Measurements from ENCODE around the gene TIMP2.
"Not testable (repeated sequence)": the region's sequence is repeated elsewhere in the genome, so short reads cannot be mapped to it uniquely, and the experiment has no call there.

The TIMP2 gene

GRCh38 chr17:78867046-78867445, 58.1 kb downstream of the TIMP2 start:
- not testable (repeated sequence) for DNase-seq (ENCODE audit: low spot score)

- peak; percentile 77 for DNase-seq (ENCODE audit: low spot score)
These were observed 59.4 kb downstream of the TIMP2 start for GRCh38 chr17:78865682-78866390.

GRCh38 chr17:78864117-78864516, 61.1 kb downstream of the TIMP2 start:
- DNase-seq (ENCODE audit: low spot score): no peak

GRCh38 chr17:78862073-78863023, 62.8 kb downstream of the TIMP2 start:
- DNase-seq (ENCODE audit: low spot score): peak; percentile 65

- DNase-seq (ENCODE audit: low spot score): no peak
These were observed 64.0 kb downstream of the TIMP2 start for GRCh38 chr17:78861229-78861628.

GRCh38 chr17:78859051-78859450, 66.1 kb downstream of the TIMP2 start:
- no peak for DNase-seq (ENCODE audit: low spot score)

GRCh38 chr17:78857266-78857665, 67.9 kb downstream of the TIMP2 start:
- DNase-seq (ENCODE audit: low spot score): no peak

- no peak for DNase-seq (ENCODE audit: low spot score)
These were observed 69.5 kb downstream of the TIMP2 start for GRCh38 chr17:78855561-78856165.

- DNase-seq (ENCODE audit: low spot score): no peak
These were observed 70.7 kb downstream of the TIMP2 start for GRCh38 chr17:78854508-78854907.

GRCh38 chr17:78853926-78854394, 71.2 kb downstream of the TIMP2 start:
- no peak for DNase-seq (ENCODE audit: low spot score)

GRCh38 chr17:78852709-78853121, 72.5 kb downstream of the TIMP2 start:
- DNase-seq (ENCODE audit: low spot score): no peak

GRCh38 chr17:78849026-78849425, 76.2 kb downstream of the TIMP2 start:
- DNase-seq (ENCODE audit: low spot score): no peak

GRCh38 chr17:78847052-78847451, 78.1 kb downstream of the TIMP2 start:
- no peak for DNase-seq (ENCODE audit: low spot score)

GRCh38 chr17:78844301-78845005, 80.7 kb downstream of the TIMP2 start:
- peak; percentile 36 for DNase-seq (ENCODE audit: low spot score)

GRCh38 chr17:78842881-78843565, 82.2 kb downstream of the TIMP2 start:
- peak; percentile 24 for DNase-seq (ENCODE audit: low spot score)

GRCh38 chr17:78840780-78841611, 84.2 kb downstream of the TIMP2 start, which contains the start of gene USP36:
Gene USP36 (minus strand): TSS chr17:78840814. CDS start chr17:78836363, 4,451 bp downstream.
- peak; percentile 99 for DNase-seq (ENCODE audit: low spot score)

GRCh38 chr17:78840530-78840779, 84.7 kb downstream of the TIMP2 start:
- DNase-seq (ENCODE audit: low spot score): no peak

- DNase-seq (ENCODE audit: low spot score): peak; percentile 27
These were observed 85.2 kb downstream of the TIMP2 start for GRCh38 chr17:78839762-78840529.

GRCh38 chr17:78839235-78839761, 85.9 kb downstream of the TIMP2 start:
- DNase-seq (ENCODE audit: low spot score): peak; percentile 62
